ENCODE data around the gene TP53BP2. TPM values are rescaled to one million over a fixed set of nuclear protein-coding genes. Genes with fewer than 3 reads are reported as not detected.

Gene TP53BP2
- total RNA-seq, 2 donors from 2014 or later: 26.8 to 29.3 TPM

DNA sequence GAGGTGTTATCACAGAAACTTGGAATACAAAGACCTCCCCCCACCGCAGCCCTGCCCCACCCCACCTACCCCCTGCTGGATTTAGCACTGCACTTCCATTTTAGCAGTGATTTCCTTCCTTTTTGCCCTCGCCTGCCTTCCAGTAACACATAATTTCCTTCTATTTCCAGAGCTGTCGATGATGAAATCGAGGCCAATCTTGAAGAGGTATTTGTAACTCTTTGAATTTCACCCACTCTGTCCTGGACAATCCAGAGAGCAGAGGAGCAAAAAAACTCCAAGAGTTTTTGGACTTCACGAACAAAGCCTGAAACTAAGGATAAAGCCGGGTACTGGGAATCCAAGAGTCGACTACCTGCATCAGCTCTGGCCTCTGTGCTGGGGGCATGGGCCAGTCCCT is 84.3 kb downstream of the TP53BP2 start:
- no peak for DNase-seq (ENCODE audit: low spot score)
- no peaks in the 10 kb centered on the region for H3K4me1 ChIP-seq
- TF ChIP-seq CTCF (IDR thresholded peaks at IDR 0.05): no peak
- no peaks in the 10 kb centered on the region for H3K9me3 ChIP-seq
- no peaks in the 10 kb centered on the region for H3K27me3 ChIP-seq
- no peak overlapping the region for H3K27ac ChIP-seq
- H3K36me3 ChIP-seq: peaks cover 67% of the 10 kb centered on the region
- no peak overlapping the region for H3K4me3 ChIP-seq

DNA sequence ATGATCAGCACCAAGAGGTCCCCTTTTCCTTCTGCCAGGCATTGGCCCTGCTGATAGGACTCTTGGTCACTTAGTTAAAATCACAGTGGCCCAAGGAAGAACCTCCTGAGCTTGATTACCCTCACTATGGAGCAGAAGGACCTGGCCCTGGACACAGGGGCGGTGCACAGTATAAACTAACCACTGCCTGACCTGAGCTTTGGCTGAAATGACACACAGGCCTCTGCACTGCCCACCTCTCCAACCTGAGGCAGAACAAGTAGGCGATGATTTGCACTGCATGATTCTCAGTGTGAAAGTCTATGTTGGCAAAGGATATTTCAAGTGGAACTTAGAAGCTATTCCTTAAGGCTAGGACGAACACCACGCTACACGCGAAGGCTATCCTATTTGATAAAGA is 84.9 kb downstream of the TP53BP2 start:
- H3K9me3 ChIP-seq: no peaks in the 10 kb centered on the region
- DNase-seq (ENCODE audit: low spot score): no peak
- H3K36me3 ChIP-seq: peaks cover 67% of the 10 kb centered on the region
- H3K4me3 ChIP-seq: no peak overlapping the region
- no peaks in the 10 kb centered on the region for H3K27me3 ChIP-seq
- no peak overlapping the region for H3K27ac ChIP-seq
- no peaks in the 10 kb centered on the region for H3K4me1 ChIP-seq
- TF ChIP-seq CTCF (IDR thresholded peaks at IDR 0.05): no peak

DNA sequence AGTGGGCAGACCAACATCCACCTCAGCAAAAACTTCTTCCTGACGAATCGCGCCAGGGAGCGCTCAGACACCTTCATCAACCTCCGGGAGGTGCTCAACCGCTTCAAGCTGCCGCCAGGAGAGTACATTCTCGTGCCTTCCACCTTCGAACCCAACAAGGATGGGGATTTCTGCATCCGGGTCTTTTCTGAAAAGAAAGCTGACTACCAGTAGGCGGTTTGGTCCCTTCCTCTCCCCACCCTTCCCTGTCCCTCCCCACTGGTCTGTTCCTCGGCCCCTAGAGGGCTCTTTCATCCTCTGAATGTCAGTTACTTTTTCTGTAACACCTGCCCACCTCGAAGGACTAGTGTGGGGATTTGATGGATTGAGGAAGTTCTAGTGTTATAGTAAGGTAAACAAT is 86.5 kb downstream of the TP53BP2 start:
- peaks cover 76% of the 10 kb centered on the region for H3K36me3 ChIP-seq
- H3K9me3 ChIP-seq: no peaks in the 10 kb centered on the region
- TF ChIP-seq CTCF (IDR thresholded peaks at IDR 0.05): no peak
- H3K4me3 ChIP-seq: no peak overlapping the region
- no peaks in the 10 kb centered on the region for H3K4me1 ChIP-seq
- H3K27ac ChIP-seq: no peak overlapping the region
- DNase-seq (ENCODE audit: low spot score): no peak
- H3K27me3 ChIP-seq: no peaks in the 10 kb centered on the region

DNA sequence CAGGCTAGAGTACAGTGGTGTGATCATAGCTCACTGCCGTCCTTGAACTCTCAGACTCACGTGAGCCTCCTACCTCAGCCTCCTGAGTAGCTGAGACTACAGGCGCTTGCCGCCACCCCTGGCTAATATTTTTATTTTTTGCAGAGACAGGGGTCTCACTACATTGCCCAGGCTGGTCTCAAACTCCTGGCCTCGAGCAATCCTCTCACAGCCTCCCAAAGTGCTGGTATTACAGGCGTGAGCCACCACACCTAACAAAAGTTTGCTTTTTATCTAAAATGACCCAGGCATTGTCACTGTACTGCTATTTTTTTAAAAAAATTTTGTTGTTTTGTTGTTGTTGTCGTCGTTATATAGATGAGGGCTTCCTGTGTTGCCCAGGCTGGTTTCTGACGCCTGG is 87.0 kb downstream of the TP53BP2 start:
- Histone ChIP-seq H3K9me3 (no peaks in the 10 kb centered on the region), H3K36me3 (peaks cover 76% of the 10 kb centered on the region), H3K27me3 (no peaks in the 10 kb centered on the region), H3K27ac (no peak overlapping the region), H3K4me3 (no peak overlapping the region), H3K4me1 (no peaks in the 10 kb centered on the region)
- no peak for DNase-seq (ENCODE audit: low spot score)
- TF ChIP-seq CTCF (IDR thresholded peaks at IDR 0.05): no peak

DNA sequence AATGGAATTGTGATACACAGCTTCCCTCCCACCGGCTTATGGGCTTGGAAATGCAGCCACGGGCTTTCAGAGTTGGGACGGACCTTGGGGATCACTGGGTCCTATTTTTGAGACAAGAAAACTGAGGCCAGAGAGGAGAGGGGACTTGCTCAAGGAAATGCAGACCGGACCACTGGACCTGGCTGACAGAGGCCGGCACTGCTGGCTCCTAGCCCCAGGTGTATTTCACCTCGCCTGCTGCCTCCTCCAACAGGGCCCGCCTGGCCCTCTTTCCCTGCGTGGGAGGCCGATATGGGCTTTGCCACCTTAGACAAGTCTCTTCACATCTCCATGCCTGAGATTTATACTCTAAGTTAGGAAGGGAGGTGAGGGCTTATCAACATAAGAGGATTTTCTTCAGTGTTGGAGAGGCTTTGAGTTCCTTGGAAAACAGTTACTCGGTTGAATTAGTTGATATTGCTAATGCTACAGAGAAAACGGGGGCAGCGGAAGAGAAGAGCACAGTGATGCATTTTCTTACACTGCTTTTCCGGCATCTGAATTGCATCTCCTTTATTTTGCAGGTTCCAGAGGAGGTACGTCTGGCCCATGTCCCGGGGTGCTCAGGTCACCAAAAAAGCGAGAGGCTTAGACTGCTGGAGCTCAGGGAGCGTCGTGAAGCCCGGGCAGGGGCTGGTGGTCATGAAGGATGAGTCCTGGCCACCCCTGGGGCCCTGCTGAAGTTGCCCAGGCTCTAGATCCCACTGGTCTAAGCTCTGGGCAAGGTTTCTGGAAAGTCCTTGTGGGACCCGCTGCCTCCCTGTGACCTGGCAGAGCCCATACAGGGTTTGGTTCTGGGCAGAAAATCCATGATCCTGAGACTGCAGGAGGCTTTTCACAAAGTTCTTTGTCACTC is 88.7 kb downstream of the TP53BP2 start:
- Histone ChIP-seq H3K4me3 (no peak overlapping the region), H3K27ac (no peak overlapping the region)

More for the DNA sequence above, 88.7 kb downstream of the TP53BP2 start:
- Histone ChIP-seq H3K27me3 (no peaks in the 10 kb centered on the region), H3K4me1 (no peaks in the 10 kb centered on the region), H3K9me3 (no peaks in the 10 kb centered on the region), H3K36me3 (peaks cover 76% of the 10 kb centered on the region)
- TF ChIP-seq CTCF (IDR thresholded peaks at IDR 0.05): no peak
- no peak for DNase-seq (ENCODE audit: low spot score)

All from right atrium auricular region (tissue), 2 donors.